HepG2 (cell line): Measurements from ENCODE around the gene GBX1. TPM values are rescaled to one million over a fixed set of nuclear protein-coding genes. Genes with fewer than 3 reads are reported as not detected.

Experiments
- CEBPB ChIP-seq: IDR thresholded peaks from 2 replicates; pipeline ENCODE4 v1.6.1; 2011; ENCODE audit warnings: low read depth, low read length, improper control_type of control experiment, borderline replicate concordance
- CREB3 ChIP-seq: sonication (generic); formaldehyde crosslinking; IDR thresholded peaks from 2 replicates; pipeline ENCODE4 v1.5.0; 2020; ENCODE audit warnings: missing genetic modification reagents
- E2F2 ChIP-seq: sonication (generic); formaldehyde crosslinking; IDR thresholded peaks from 2 replicates; pipeline ENCODE4 v1.4.0; 2020; ENCODE audit warnings: missing genetic modification reagents, borderline replicate concordance
- ZNF20 ChIP-seq: sonication (generic); formaldehyde crosslinking; IDR thresholded peaks from 2 replicates; pipeline ENCODE4 v1.4.0; 2020; ENCODE audit warnings: mild to moderate bottlenecking, moderate library complexity, missing genetic modification reagents
- ZNF337 ChIP-seq: sonication (generic); formaldehyde crosslinking; IDR thresholded peaks from 2 replicates; pipeline ENCODE4 v1.5.1; 2020; ENCODE audit warnings: missing genetic modification reagents, low read depth, mild to moderate bottlenecking, borderline replicate concordance
- ZNF547 ChIP-seq: sonication (generic); formaldehyde crosslinking; IDR thresholded peaks from 2 replicates; pipeline ENCODE4 v1.5.1; 2020; ENCODE audit warnings: mild to moderate bottlenecking, missing genetic modification reagents
- ZNF549 ChIP-seq: sonication (generic); formaldehyde crosslinking; IDR thresholded peaks from 2 replicates; pipeline ENCODE4 v1.5.0; 2020; ENCODE audit warnings: missing genetic modification reagents
- ZSCAN9 ChIP-seq: IDR thresholded peaks from 2 replicates; pipeline ENCODE4 v1.6.1; 2016; ENCODE audit warnings: borderline replicate concordance
- polyA plus RNA-seq, 8 experiments: library from polyadenylated mRNA; depleted of rRNA in 3 of 8; stranded (reverse) in 7 of 8; unstranded in 1 of 8; fragments of >200 nt; fragmentation: Illumina TruSeq in 4 of 8; extraction: Trizol in 4 of 8; gene quantifications; 2 replicates each; pipeline versions ENCODE4 v1.2.1 to v1.2.3, GENCODE V29; 2011 to 2016; ENCODE audit warnings: low read depth in 4 of 8, missing spikeins in 1 of 8, mixed read lengths in 1 of 8; ENCODE audit not compliant: insufficient read depth in 1 of 8
- total RNA-seq, 5 experiments: library from RNA; depleted of rRNA; stranded (reverse); fragments of >200 nt; fragmentation: Illumina TruSeq; extraction: Trizol; gene quantifications; 2 replicates each; pipeline ENCODE4 v1.2.3, GENCODE V29; 2016; ENCODE audit warnings: low read depth in 1 of 5
- TF ChIP-seq, protein P1 (sequence below): sonication (generic); formaldehyde crosslinking; IDR thresholded peaks from 2 replicates; pipeline ENCODE4 v1.4.0; 2020; ENCODE audit warnings: missing genetic modification reagents, borderline replicate concordance
- TF ChIP-seq, protein P2 (sequence below): sonication (generic); formaldehyde crosslinking; IDR thresholded peaks from 2 replicates; pipeline ENCODE4 v1.8.0; 2022; ENCODE audit warnings: missing genetic modification reagents, mild to moderate bottlenecking, moderate library complexity, borderline replicate concordance

The GBX1 gene
- total and polyA plus RNA-seq, 2 of the 13 experiments (the other 11 are each of a cell fraction or from before 2014, with no cell fraction given) = not detected

- TF ChIP-seq, protein P1, sequence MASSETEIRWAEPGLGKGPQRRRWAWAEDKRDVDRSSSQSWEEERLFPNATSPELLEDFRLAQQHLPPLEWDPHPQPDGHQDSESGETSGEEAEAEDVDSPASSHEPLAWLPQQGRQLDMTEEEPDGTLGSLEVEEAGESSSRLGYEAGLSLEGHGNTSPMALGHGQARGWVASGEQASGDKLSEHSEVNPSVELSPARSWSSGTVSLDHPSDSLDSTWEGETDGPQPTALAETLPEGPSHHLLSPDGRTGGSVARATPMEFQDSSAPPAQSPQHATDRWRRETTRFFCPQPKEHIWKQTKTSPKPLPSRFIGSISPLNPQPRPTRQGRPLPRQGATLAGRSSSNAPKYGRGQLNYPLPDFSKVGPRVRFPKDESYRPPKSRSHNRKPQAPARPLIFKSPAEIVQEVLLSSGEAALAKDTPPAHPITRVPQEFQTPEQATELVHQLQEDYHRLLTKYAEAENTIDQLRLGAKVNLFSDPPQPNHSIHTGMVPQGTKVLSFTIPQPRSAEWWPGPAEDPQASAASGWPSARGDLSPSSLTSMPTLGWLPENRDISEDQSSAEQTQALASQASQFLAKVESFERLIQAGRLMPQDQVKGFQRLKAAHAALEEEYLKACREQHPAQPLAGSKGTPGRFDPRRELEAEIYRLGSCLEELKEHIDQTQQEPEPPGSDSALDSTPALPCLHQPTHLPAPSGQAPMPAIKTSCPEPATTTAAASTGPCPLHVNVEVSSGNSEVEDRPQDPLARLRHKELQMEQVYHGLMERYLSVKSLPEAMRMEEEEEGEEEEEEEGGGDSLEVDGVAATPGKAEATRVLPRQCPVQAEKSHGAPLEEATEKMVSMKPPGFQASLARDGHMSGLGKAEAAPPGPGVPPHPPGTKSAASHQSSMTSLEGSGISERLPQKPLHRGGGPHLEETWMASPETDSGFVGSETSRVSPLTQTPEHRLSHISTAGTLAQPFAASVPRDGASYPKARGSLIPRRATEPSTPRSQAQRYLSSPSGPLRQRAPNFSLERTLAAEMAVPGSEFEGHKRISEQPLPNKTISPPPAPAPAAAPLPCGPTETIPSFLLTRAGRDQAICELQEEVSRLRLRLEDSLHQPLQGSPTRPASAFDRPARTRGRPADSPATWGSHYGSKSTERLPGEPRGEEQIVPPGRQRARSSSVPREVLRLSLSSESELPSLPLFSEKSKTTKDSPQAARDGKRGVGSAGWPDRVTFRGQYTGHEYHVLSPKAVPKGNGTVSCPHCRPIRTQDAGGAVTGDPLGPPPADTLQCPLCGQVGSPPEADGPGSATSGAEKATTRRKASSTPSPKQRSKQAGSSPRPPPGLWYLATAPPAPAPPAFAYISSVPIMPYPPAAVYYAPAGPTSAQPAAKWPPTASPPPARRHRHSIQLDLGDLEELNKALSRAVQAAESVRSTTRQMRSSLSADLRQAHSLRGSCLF (CRISPR knock-in tag) = no peak
- TF ChIP-seq ZNF547 = no peak
- TF ChIP-seq E2F2 (CRISPR knock-in tag) = no peak
- no peak for TF ChIP-seq ZNF20 (CRISPR knock-in tag)
- no peak for TF ChIP-seq ZSCAN9 (CRISPR knock-in tag)
- TF ChIP-seq CEBPB = no peak
- no peak for TF ChIP-seq ZNF549 (CRISPR knock-in tag)
- no peak for TF ChIP-seq ZNF337
- TF ChIP-seq, protein P2, sequence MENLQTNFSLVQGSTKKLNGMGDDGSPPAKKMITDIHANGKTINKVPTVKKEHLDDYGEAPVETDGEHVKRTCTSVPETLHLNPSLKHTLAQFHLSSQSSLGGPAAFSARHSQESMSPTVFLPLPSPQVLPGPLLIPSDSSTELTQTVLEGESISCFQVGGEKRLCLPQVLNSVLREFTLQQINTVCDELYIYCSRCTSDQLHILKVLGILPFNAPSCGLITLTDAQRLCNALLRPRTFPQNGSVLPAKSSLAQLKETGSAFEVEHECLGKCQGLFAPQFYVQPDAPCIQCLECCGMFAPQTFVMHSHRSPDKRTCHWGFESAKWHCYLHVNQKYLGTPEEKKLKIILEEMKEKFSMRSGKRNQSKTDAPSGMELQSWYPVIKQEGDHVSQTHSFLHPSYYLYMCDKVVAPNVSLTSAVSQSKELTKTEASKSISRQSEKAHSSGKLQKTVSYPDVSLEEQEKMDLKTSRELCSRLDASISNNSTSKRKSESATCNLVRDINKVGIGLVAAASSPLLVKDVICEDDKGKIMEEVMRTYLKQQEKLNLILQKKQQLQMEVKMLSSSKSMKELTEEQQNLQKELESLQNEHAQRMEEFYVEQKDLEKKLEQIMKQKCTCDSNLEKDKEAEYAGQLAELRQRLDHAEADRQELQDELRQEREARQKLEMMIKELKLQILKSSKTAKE = no peak
- no peak for TF ChIP-seq CREB3 (CRISPR knock-in tag)
These were observed 20.1 kb upstream of the GBX1 start (continued) for GRCh38 chr7:151187409-151188251.
